ENCODE measurements around the gene CWH43.
"Not testable (repeated sequence)": the region's sequence is repeated elsewhere in the genome, so short reads cannot be mapped to it uniquely, and the experiment has no call there.

CWH43 gene

DNA sequence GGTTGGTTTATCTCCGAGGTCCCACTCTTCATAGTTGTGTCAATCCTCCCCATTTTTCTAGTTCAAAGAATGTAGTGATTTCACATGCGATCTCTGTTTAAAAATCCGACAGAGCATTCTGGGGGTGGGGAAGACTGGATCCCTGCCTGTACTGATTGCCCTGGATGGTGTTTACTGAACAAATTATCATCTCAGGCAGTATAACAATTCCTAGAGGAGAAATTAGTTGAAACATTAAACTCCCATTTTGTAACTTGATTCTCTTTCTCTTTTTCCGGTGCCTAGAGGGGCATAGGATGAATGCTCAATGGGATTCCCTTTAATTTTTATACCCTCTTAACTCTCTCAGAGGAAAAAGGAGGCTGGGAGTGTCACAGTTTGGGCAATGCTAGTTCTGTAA is 10.0 kb upstream of the CWH43 start:
- Histone ChIP-seq H3K4me1 (ENCODE audit: control insufficient read depth, insufficient read depth, low read length, unreplicated experiment) (peaks cover 5% of the 10 kb centered on the region), H3K36me3 (ENCODE audit: insufficient read depth, low read length) (no peaks in the 10 kb centered on the region), H3K27ac (ENCODE audit: low read depth, low read length) (no peak overlapping the region), H3K79me2 (ENCODE audit: control insufficient read depth, insufficient read depth, low read length, unreplicated experiment) (no peaks in the 10 kb centered on the region), H3K4me3 (ENCODE audit: low read depth, low read length) (no peak overlapping the region), H2AFZ (ENCODE audit: low read length, unreplicated experiment) (no peak overlapping the region), H3K27me3 (ENCODE audit: insufficient read depth, low read length) (peaks cover 39% of the 10 kb centered on the region)

GRCh38 chr4:48979914-48980579 is 6.0 kb upstream of the CWH43 start:
- Histone ChIP-seq H3K36me3 (ENCODE audit: insufficient read depth, low read length) (no peaks in the 10 kb centered on the region), H2AFZ (ENCODE audit: low read length, unreplicated experiment) (no peak overlapping the region), H3K27ac (ENCODE audit: low read depth, low read length) (no peak overlapping the region), H3K79me2 (ENCODE audit: control insufficient read depth, insufficient read depth, low read length, unreplicated experiment) (no peaks in the 10 kb centered on the region), H3K27me3 (ENCODE audit: insufficient read depth, low read length) (peaks cover 30% of the 10 kb centered on the region), H3K4me3 (ENCODE audit: low read depth, low read length) (no peak overlapping the region), H3K4me1 (ENCODE audit: control insufficient read depth, insufficient read depth, low read length, unreplicated experiment) (peaks cover 5% of the 10 kb centered on the region)

- not testable (repeated sequence) for H3K27ac ChIP-seq (ENCODE audit: low read depth, low read length); H3K4me3 ChIP-seq (ENCODE audit: low read depth, low read length); H3K36me3 ChIP-seq (ENCODE audit: insufficient read depth, low read length); H3K4me1 ChIP-seq (ENCODE audit: control insufficient read depth, insufficient read depth, low read length, unreplicated experiment); H3K79me2 ChIP-seq (ENCODE audit: control insufficient read depth, insufficient read depth, low read length, unreplicated experiment); H2AFZ ChIP-seq (ENCODE audit: low read length, unreplicated experiment)
- peaks cover 53% of the 10 kb centered on the region for H3K27me3 ChIP-seq (ENCODE audit: insufficient read depth, low read length)
These were observed 2.1 kb upstream of the CWH43 start for GRCh38 chr4:48984005-48984404.

GRCh38 chr4:48985602-48985975 is 486 bp upstream of the CWH43 start:
- no peaks in the 10 kb centered on the region for H3K4me1 ChIP-seq (ENCODE audit: control insufficient read depth, insufficient read depth, low read length, unreplicated experiment)
- H3K27me3 ChIP-seq (ENCODE audit: insufficient read depth, low read length) = peaks cover 69% of the 10 kb centered on the region
- no peaks in the 10 kb centered on the region for H3K79me2 ChIP-seq (ENCODE audit: control insufficient read depth, insufficient read depth, low read length, unreplicated experiment)
- no peak overlapping the region for H2AFZ ChIP-seq (ENCODE audit: low read length, unreplicated experiment)
- no peak overlapping the region for H3K27ac ChIP-seq (ENCODE audit: low read depth, low read length)
- H3K4me3 ChIP-seq (ENCODE audit: low read depth, low read length) = peak overlapping the region; percentile 56
- H3K36me3 ChIP-seq (ENCODE audit: insufficient read depth, low read length) = no peaks in the 10 kb centered on the region

DNA sequence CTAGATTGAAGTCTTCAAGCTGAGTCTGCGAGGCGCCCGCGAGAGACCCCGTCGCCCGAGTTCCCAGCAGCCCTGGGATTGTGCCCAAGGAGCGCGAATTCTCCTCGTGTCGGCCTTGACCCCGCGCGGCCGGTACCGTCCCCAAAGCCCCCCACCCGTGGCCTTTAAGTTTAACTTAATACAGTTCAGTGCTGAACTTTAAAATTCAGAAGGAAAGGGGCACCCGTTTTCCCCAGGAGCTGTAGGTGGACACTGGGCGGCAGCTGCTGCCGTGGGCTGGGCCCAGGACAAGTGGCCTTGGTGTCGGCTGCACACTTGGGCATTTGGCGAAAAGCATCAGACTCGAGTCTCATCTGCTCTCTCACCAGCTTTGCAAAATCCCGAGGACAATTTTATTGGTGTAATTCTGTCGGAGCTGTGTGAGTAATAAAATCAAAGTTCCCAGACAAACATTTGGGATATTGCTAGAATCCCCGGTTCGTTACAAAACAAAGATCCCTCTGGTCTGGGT is 634 bp downstream of the CWH43 start:
- H3K27ac ChIP-seq (ENCODE audit: low read depth, low read length) = no peak overlapping the region
- no peaks in the 10 kb centered on the region for H3K79me2 ChIP-seq (ENCODE audit: control insufficient read depth, insufficient read depth, low read length, unreplicated experiment)
- H2AFZ ChIP-seq (ENCODE audit: low read length, unreplicated experiment) = no peak overlapping the region
- H3K27me3 ChIP-seq (ENCODE audit: insufficient read depth, low read length) = peaks cover 73% of the 10 kb centered on the region
- no peaks in the 10 kb centered on the region for H3K4me1 ChIP-seq (ENCODE audit: control insufficient read depth, insufficient read depth, low read length, unreplicated experiment)
- no peak overlapping the region for H3K4me3 ChIP-seq (ENCODE audit: low read depth, low read length)
- H3K36me3 ChIP-seq (ENCODE audit: insufficient read depth, low read length) = no peaks in the 10 kb centered on the region

GRCh38 chr4:48989461-48990203 is 3.6 kb downstream of the CWH43 start:
- H3K27ac ChIP-seq (ENCODE audit: low read depth, low read length) = no peak overlapping the region
- no peaks in the 10 kb centered on the region for H3K4me1 ChIP-seq (ENCODE audit: control insufficient read depth, insufficient read depth, low read length, unreplicated experiment)
- H3K36me3 ChIP-seq (ENCODE audit: insufficient read depth, low read length) = no peaks in the 10 kb centered on the region
- H3K27me3 ChIP-seq (ENCODE audit: insufficient read depth, low read length) = peaks cover 83% of the 10 kb centered on the region
- no peak overlapping the region for H2AFZ ChIP-seq (ENCODE audit: low read length, unreplicated experiment)
- H3K4me3 ChIP-seq (ENCODE audit: low read depth, low read length) = no peak overlapping the region
- no peaks in the 10 kb centered on the region for H3K79me2 ChIP-seq (ENCODE audit: control insufficient read depth, insufficient read depth, low read length, unreplicated experiment)

DNA sequence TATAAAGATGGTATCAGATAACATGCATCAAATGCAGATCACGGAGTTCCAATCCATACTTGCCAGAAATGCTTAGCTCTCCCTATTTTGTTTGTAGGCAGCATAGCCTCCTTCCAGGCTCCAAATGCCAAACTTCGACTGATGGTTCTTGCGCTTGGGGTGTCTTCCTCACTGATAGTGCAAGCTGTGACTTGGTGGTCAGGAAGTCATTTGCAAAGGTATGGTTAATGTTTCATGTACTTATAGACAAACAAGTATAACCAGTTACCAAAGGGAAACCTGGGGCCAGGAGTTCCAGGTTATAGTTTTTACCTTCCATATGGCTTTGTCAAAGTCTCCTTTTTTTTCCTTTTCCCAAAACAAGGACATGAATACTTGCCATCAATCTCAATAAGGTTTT is 5.3 kb downstream of the CWH43 start:
- Histone ChIP-seq H3K79me2 (ENCODE audit: control insufficient read depth, insufficient read depth, low read length, unreplicated experiment) (no peaks in the 10 kb centered on the region), H2AFZ (ENCODE audit: low read length, unreplicated experiment) (no peak overlapping the region), H3K36me3 (ENCODE audit: insufficient read depth, low read length) (no peaks in the 10 kb centered on the region), H3K4me3 (ENCODE audit: low read depth, low read length) (no peak overlapping the region), H3K27me3 (ENCODE audit: insufficient read depth, low read length) (peaks cover 82% of the 10 kb centered on the region), H3K4me1 (ENCODE audit: control insufficient read depth, insufficient read depth, low read length, unreplicated experiment) (no peaks in the 10 kb centered on the region), H3K27ac (ENCODE audit: low read depth, low read length) (no peak overlapping the region)

- H3K79me2 ChIP-seq (ENCODE audit: control insufficient read depth, insufficient read depth, low read length, unreplicated experiment) = no peaks in the 10 kb centered on the region
These were observed 11.9 kb downstream of the CWH43 start for GRCh38 chr4:48997962-48998361.

DNA sequence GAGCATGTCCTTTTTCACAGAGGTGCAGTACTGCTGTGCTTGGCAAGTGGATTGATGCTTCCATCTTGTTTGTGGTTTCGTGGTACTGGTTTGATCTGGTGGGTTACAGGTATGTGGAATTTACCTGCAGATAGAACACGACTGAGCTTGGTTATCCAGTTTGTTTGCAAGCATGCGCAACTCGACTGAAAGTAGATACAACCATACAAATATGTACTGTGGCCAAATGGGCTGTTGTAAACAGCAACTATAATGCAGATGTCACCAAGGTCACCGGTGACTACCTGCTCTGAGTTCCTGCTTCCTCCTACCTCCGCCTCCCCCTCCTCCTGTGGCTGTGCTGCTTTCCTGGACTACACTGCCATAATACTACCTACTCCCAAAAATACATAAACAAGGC is 12.4 kb downstream of the CWH43 start:
- Histone ChIP-seq H2AFZ (ENCODE audit: low read length, unreplicated experiment) (no peak overlapping the region), H3K4me1 (ENCODE audit: control insufficient read depth, insufficient read depth, low read length, unreplicated experiment) (no peaks in the 10 kb centered on the region), H3K36me3 (ENCODE audit: insufficient read depth, low read length) (no peaks in the 10 kb centered on the region), H3K27me3 (ENCODE audit: insufficient read depth, low read length) (peaks cover 89% of the 10 kb centered on the region), H3K27ac (ENCODE audit: low read depth, low read length) (no peak overlapping the region), H3K79me2 (ENCODE audit: control insufficient read depth, insufficient read depth, low read length, unreplicated experiment) (no peaks in the 10 kb centered on the region), H3K4me3 (ENCODE audit: low read depth, low read length) (no peak overlapping the region)

More at GRCh38 chr4:48997962-48998361, 11.9 kb downstream of the CWH43 start:
- Histone ChIP-seq H3K27ac (ENCODE audit: low read depth, low read length) (no peak overlapping the region), H3K4me1 (ENCODE audit: control insufficient read depth, insufficient read depth, low read length, unreplicated experiment) (no peaks in the 10 kb centered on the region), H3K4me3 (ENCODE audit: low read depth, low read length) (no peak overlapping the region), H2AFZ (ENCODE audit: low read length, unreplicated experiment) (no peak overlapping the region), H3K27me3 (ENCODE audit: insufficient read depth, low read length) (peaks cover 89% of the 10 kb centered on the region), H3K36me3 (ENCODE audit: insufficient read depth, low read length) (no peaks in the 10 kb centered on the region)

- no peaks in the 10 kb centered on the region for H3K79me2 ChIP-seq (ENCODE audit: control insufficient read depth, insufficient read depth, low read length, unreplicated experiment)
- H3K27ac ChIP-seq (ENCODE audit: low read depth, low read length) = no peak overlapping the region
- H3K36me3 ChIP-seq (ENCODE audit: insufficient read depth, low read length) = no peaks in the 10 kb centered on the region
- peaks cover 83% of the 10 kb centered on the region for H3K27me3 ChIP-seq (ENCODE audit: insufficient read depth, low read length)
- no peaks in the 10 kb centered on the region for H3K4me1 ChIP-seq (ENCODE audit: control insufficient read depth, insufficient read depth, low read length, unreplicated experiment)
- no peak overlapping the region for H2AFZ ChIP-seq (ENCODE audit: low read length, unreplicated experiment)
- no peak overlapping the region for H3K4me3 ChIP-seq (ENCODE audit: low read depth, low read length)
These were observed 14.7 kb downstream of the CWH43 start for GRCh38 chr4:49000806-49001205.

DNA sequence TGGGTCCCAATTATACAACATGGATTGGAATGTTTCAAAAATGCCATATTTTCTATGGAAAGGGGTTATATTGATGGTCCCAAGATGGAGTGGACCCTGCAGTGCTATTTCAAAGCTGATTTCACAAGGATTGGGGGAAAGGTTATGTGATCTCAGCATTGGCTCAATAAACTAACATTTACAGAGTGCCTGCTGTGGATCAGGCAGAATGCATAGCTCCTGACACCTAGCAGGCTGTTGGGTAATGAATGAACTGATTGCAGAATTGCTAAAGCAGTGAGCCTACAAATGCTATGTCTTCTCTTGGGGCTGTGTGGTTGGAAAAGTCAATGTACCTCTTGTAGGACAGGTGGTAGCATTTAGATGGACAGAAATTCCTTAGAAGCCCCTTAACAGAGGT is 16.9 kb downstream of the CWH43 start:
- no peak overlapping the region for H3K4me3 ChIP-seq (ENCODE audit: low read depth, low read length)
- no peaks in the 10 kb centered on the region for H3K4me1 ChIP-seq (ENCODE audit: control insufficient read depth, insufficient read depth, low read length, unreplicated experiment)
- no peaks in the 10 kb centered on the region for H3K36me3 ChIP-seq (ENCODE audit: insufficient read depth, low read length)
- H3K79me2 ChIP-seq (ENCODE audit: control insufficient read depth, insufficient read depth, low read length, unreplicated experiment) = no peaks in the 10 kb centered on the region
- H3K27ac ChIP-seq (ENCODE audit: low read depth, low read length) = no peak overlapping the region
- H2AFZ ChIP-seq (ENCODE audit: low read length, unreplicated experiment) = no peak overlapping the region
- peaks cover 74% of the 10 kb centered on the region for H3K27me3 ChIP-seq (ENCODE audit: insufficient read depth, low read length)
